Activated CD8-positive, alpha-beta memory T cell treated with anti-CD3 and anti-CD28 coated beads, Interleukin-2, amount 50 U/mL, for 24 hours (primary cell): Measurements from ENCODE around the gene CUL4A.
"Not testable (repeated sequence)": the region's sequence is repeated elsewhere in the genome, so short reads cannot be mapped to it uniquely, and the experiment has no call there.

Experiments used
- DNase-seq: peaks from one replicate; pipeline ENCODE4 v3.0.0-alpha.2; 2020; ENCODE audit errors: extremely low read depth

CUL4A gene

DNA sequence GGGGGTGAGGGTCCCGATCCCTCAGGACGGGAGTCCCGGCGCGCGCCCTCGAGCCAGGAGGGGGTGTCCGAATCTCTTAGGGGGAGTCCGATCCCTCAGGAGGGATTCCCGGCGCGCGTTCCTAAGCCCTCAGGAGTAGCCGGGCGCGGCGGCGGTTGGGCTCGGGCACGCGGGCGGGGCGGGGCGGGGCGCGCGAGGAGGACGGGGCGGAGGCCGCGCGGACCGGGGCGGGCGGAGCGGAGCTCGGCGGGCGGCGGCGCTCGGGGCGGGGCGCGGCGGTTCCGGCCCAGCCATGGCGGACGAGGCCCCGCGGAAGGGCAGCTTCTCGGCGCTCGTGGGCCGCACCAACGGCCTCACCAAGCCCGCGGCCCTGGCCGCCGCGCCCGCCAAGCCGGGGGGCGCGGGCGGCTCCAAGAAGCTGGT lies at the start of gene CUL4A:
Gene CUL4A (plus strand): TSS at position 278 of the 423 bp plus-strand sequence. CDS start 15 bp downstream, at position 293.
- no peak for DNase-seq

DNA sequence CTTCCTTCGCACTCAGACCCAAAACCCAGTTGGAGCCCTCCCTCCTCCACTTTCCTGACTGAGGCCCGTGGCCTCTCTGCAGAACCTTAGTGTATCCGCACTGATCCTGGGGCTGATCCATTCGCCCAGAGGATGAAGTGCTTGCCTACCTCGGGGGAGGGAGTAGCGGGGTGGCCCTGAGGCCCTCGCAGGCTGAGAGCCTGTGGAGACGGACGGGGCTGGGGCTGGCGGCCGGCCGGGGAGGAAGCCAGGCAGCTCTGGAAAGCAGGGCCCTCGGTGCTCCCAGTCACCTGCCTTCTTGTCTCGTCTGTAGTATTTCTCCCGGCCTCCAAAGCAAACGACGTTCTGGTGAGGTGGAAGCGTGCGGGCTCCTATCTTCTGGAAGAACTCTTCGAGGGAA lies 49.7 kb upstream of the CUL4A start:
- no peak for DNase-seq

- DNase-seq, result no peak
Measured at GRCh38 chr13:113160983-113161382, 48.4 kb upstream of the CUL4A start.

DNA sequence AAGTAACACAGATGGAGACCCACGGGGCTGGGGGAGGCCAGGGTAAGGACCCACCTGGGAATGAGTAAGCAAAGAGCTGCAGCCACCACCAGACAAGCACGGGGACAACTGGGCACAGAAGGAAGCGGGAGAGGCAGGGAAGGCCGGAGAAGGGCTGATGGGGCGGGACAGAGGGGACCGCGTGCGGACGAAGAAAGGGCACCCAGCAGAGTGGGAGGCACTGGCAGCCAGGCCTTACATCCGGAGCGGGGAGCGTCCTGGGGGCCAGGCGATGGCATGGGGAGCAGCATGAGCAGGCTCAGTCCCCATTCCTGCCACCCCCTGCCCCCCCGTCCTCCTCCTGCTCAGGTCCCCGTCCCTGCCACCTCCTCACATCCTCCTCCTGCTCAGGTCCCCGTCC lies 48.0 kb upstream of the CUL4A start:
- no peak for DNase-seq

GRCh38 chr13:113161975-113162374 lies 47.4 kb upstream of the CUL4A start:
- not testable (repeated sequence) for DNase-seq

DNA sequence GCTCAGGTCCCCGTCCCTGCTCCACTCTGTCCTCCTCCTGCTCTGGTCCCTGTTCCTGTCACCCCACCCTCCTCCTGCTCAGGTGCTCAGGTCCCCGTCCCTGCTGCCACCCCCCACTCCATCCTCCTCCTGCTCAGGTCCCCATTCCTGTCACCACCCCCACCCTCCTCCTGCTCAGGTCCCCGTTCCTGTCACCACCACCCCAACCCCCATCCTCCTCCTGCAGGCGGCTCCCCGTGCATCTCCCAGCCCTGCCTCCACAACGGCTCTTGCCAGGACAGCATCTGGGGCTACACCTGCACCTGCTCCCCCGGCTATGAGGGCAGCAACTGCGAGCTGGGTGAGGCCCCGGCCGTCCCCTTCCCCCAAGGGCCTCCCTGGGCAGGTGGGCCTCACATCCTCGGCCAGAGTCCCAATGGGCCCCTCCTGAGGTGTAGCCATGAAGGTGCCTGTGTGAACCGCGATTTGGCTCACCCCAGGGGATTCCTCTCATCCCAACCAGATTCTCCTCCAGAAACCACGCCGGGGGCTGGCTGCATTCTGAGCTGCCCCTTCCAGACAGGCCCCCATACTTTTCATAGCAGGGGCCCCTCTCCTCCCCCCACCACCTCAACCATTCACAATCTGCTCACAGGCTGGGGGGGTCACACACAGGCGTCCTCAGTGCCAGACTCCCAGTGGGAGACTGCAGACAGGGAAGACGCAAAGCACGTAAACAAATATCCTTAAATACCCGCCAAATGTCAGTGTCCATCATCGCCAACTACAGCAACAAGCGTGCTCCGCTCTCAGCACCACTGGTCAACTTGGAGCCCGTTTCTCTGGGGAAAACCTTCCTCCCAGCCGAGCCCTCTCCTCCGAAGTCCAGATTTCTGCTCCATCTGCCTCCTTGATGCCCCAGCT lies 46.4 kb upstream of the CUL4A start:
- no peak for DNase-seq

DNA sequence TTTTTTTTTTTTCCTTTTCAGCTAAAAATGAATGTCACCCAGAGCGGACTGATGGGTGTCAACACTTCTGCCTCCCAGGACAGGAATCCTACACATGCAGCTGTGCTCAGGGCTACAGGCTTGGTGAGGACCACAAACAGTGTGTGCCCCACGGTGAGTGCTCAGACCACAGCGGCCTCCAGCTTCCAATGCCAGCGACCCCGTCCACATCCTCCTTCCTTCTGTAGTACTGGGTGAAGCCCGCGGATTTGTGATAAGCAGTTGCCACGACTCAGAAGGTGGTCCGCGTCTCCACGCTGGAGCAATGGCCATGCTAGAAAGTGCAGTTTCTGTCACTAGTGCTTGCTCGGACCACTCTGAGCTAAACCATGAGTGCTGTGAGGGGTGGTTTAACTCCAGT lies 44.9 kb upstream of the CUL4A start:
- DNase-seq, result no peak

- DNase-seq, result no peak
Measured at GRCh38 chr13:113166266-113166665, 43.1 kb upstream of the CUL4A start.

- no peak for DNase-seq
Measured at GRCh38 chr13:113166681-113167080, 42.7 kb upstream of the CUL4A start.

DNA sequence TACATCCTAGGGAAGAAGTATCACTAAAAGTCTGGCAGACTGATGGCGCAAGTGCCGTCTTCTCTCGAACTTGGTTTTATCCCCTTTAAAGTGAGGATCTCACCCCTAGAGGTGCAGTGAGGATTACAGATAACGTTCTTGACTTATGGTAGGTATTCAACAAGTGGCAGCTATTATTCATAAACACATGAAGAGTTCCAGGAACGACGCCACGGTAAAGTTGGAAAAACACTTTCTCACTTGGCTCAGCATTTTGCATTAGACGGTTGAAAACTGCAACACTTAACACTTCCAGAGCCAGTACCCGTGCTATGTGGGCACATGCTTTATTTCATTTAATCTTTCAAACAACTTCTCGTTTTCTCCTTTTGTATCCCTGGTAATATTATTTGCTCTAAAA lies 42.3 kb upstream of the CUL4A start:
- DNase-seq, result no peak

DNA sequence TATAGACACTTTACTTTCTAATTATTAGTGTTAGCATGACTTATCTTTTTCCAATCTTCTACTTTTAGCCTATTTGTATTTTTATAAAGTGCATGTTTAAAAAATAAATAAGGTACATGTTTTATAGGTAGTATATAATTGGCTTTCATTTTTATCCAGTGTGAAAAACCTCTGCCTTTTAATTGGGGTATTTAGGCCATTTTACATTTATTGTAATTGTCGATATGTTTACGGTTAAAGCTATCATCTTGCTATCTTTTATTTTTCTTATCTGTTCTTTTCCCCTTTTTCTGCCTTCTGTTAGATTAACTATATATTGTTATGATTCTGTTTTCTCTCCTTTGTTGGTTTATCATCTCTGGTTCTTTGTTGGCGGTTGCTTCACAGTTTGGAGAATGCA lies 41.8 kb upstream of the CUL4A start:
- no peak for DNase-seq

- no peak for DNase-seq
Measured at GRCh38 chr13:113168211-113168610, 41.2 kb upstream of the CUL4A start.

DNA sequence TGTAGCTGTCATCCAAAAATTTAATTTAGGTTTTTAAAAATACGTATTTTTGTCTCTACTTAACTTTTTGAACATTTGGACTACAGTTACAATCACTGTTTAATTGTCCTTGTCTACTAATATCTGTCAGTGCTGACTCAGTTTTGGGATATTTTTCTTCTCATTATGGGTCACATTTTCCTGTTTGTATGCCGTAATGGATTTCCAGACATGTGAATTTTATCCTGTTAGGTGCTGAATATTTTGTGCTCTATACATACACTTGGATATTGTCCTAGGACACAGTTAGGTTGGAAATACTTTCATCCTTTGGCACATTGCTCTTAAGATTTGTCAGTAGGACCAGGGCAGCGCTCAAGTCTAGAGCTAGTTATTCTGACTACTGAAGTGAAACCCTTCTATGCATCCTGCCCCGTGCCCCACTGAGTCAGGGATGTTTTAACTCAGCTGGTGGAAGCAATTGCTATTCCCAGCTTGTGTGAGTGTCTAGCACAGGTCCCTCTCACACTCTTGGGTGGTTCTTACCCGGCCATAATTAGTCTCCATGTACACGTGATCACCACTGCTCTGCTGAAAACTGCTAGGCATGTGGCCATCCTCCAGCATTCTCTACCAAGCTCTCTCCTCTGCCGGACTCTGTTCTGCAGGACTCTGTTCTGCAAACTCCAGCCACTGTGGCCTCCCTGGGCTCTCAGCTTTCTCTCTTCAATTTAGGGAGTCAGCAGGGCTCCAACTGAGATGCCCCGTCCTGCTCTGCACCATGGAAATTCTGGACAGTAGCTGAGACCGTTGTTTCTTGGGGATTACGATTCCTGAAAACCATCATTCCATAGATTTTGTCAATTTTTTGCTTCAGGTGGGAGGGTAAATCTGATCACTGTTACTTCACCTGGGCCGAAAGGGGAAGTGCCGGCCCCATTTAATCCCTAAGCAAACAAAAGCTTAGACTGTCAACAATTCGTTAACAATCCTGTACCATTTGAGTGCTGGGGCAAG lies 39.8 kb upstream of the CUL4A start:
- DNase-seq, result no peak

- no peak for DNase-seq
Measured at GRCh38 chr13:113170511-113170910, 38.9 kb upstream of the CUL4A start.

- no peak for DNase-seq
Measured at GRCh38 chr13:113171250-113172125, 37.9 kb upstream of the CUL4A start.

DNA sequence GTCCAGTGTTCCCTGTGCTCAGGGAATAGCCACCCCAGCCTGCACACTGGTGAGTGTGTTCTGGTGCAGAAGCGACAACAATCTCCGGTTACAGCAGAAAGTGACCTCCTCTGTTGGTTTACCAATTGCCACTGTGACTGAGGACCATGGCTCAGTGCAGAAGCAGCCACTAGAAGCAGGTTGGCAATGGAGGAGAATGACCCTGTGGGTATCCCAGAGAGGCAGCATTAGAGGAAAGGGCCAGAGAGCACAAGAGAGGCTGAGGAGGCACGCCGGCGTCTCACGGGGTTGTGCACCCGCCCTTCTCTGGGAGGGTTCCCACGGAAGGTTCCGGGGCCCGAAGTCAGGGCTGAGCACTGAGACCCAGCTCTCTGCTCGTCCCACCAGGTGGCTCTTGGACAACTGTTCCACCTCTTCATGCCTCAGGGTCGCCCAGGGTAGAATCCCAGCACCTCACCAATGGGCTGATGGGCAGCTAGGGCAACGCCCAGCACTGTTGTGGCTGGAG lies 36.9 kb upstream of the CUL4A start:
- no peak for DNase-seq

GRCh38 chr13:113176280-113176679 lies 33.1 kb upstream of the CUL4A start:
- no peak for DNase-seq

DNA sequence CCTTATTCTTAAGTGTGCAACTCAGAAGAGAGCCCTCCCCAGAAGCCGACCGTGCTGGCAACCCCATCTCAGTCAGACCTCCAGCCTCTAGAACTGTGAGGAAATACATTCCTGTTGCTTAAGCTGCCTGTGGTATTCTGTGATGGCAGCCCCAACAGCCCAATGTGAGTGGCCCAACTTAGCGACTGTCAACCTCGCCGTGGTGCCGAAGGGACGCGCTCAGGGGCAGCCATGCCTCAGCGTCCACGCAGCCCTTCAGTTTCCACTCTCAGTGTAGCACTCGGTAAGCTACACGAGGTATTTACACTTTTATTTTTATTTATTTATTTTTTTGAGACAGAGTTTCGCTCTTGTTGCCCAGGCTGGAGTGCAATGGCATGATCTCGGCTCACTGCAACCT lies 32.6 kb upstream of the CUL4A start:
- no peak for DNase-seq

- no peak for DNase-seq
Measured at GRCh38 chr13:113178070-113178895, 31.1 kb upstream of the CUL4A start.

DNA sequence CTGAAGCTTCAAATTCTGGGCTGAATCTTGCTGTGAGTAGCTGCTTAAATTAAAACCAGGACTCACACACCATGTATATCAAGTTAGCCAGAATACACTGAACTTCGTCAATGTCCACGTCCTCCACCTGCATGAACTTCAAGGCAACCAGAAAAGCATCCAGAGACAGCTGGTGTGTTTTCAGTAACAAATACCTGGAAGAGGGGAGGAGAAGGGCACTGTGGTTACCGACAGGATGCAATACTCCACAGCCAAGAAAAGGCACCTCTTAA lies 30.6 kb upstream of the CUL4A start:
- no peak for DNase-seq
